ENCODE measurements around the gene TRMT2B. TPM values are rescaled to one million over a fixed set of nuclear protein-coding genes. Genes with fewer than 3 reads are reported as not detected.
"Not testable (repeated sequence)": the region's sequence is repeated elsewhere in the genome, so short reads cannot be mapped to it uniquely, and the experiment has no call there.

The TRMT2B gene
- total RNA-seq, 2 experiments from 2014 or later, result 27.9 to 28.0 TPM

- H3K4me3 ChIP-seq (ENCODE audit: low read length), result no peak overlapping the region
- intact Hi-C loops (cut with DNase I, micrococcal nuclease), result no loop called here
- ATAC-seq (ENCODE audit: poor library complexity), result no peak
- H3K9me3 ChIP-seq (ENCODE audit: control insufficient read depth in 1 of 2, insufficient read depth in 1 of 2, low read length in 2 of 2), result no peaks in the 10 kb centered on the region
- Mint-ChIP-seq H3K9me3 (no peaks in the 10 kb centered on the region), H3K27ac (no peak overlapping the region), H3K4me3 (peak overlapping the region; percentile 18), H3K36me3 (ENCODE audit: low read depth) (peaks cover under 1% of the 10 kb centered on the region), H3K27me3 (no peaks in the 10 kb centered on the region), H3K4me1 (ENCODE audit: low read depth) (peaks cover 2% of the 10 kb centered on the region)
- no peaks in the 10 kb centered on the region for H3K27me3 ChIP-seq (ENCODE audit: control insufficient read depth in 1 of 2, insufficient read depth in 2 of 2, low read length in 2 of 2)
- H3K27ac ChIP-seq (ENCODE audit: low read depth in 1 of 2, low read length in 2 of 2), result no peak overlapping the region
- CTCF ChIA-PET, result no interaction called here
- POLR2A ChIA-PET, result no interaction called here
- no peak for DNase-seq
- no peaks in the 10 kb centered on the region for H3K4me1 ChIP-seq (ENCODE audit: insufficient read depth, low read length)
- TF ChIP-seq CTCF (IDR thresholded peaks at IDR 0.05), result no peak
- no peaks in the 10 kb centered on the region for H3K36me3 ChIP-seq (ENCODE audit: insufficient read depth, low read length)
These were observed 5.3 kb upstream of the TRMT2B start for GRCh38 chrX:101057093-101057714.

GRCh38 chrX:101056551-101056950, 4.6 kb upstream of the TRMT2B start:
- H3K4me1 Mint-ChIP-seq (ENCODE audit: low read depth); H3K27ac Mint-ChIP-seq; DNase-seq; POLR2A ChIA-PET; H3K4me3 ChIP-seq (ENCODE audit: low read length); H3K4me3 Mint-ChIP-seq; H3K27me3 Mint-ChIP-seq; H3K9me3 Mint-ChIP-seq; intact Hi-C loops (cut with DNase I, micrococcal nuclease); H3K9me3 ChIP-seq (ENCODE audit: control insufficient read depth in 1 of 2, insufficient read depth in 1 of 2, low read length in 2 of 2); H3K4me1 ChIP-seq (ENCODE audit: insufficient read depth, low read length); H3K27ac ChIP-seq (ENCODE audit: low read depth in 1 of 2, low read length in 2 of 2); H3K27me3 ChIP-seq (ENCODE audit: control insufficient read depth in 1 of 2, insufficient read depth in 2 of 2, low read length in 2 of 2); H3K36me3 Mint-ChIP-seq (ENCODE audit: low read depth); H3K36me3 ChIP-seq (ENCODE audit: insufficient read depth, low read length); CTCF ChIA-PET; ATAC-seq (ENCODE audit: poor library complexity): not testable (repeated sequence)

- no peak for TF ChIP-seq CTCF (IDR thresholded peaks at IDR 0.05)
- Histone ChIP-seq H3K36me3 (ENCODE audit: insufficient read depth, low read length) (no peaks in the 10 kb centered on the region), H3K4me1 (ENCODE audit: insufficient read depth, low read length) (peaks cover 29% of the 10 kb centered on the region), H3K4me3 (ENCODE audit: low read length) (peak overlapping the region; percentile 78), H3K27ac (ENCODE audit: low read depth in 1 of 2, low read length in 2 of 2) (peak overlapping the region; percentile 77 to 97), H3K9me3 (ENCODE audit: control insufficient read depth in 1 of 2, insufficient read depth in 1 of 2, low read length in 2 of 2) (no peaks in the 10 kb centered on the region), H3K27me3 (ENCODE audit: control insufficient read depth in 1 of 2, insufficient read depth in 2 of 2, low read length in 2 of 2) (no peaks in the 10 kb centered on the region)
- H3K27ac Mint-ChIP-seq, result peak overlapping the region; percentile 95
- ChIA-PET POLR2A (interaction anchor here (2.8 kb wide), 1 partner anchor 46 kb away, joined by 8 read pairs; the partner anchor contains the start of gene CENPI), CTCF (no interaction called here)
- ATAC-seq (ENCODE audit: poor library complexity) (no peak), DNase-seq (peak in 2 of 14 experiments; percentile 4)
- peaks cover 36% of the 10 kb centered on the region for H3K36me3 Mint-ChIP-seq (ENCODE audit: low read depth)
- H3K27me3 Mint-ChIP-seq, result no peaks in the 10 kb centered on the region
- intact Hi-C loops (cut with DNase I, micrococcal nuclease), result loop anchor here in 1 of 2 experiments (5.0 kb wide), 1 partner anchor 341 kb away; the partner anchor contains the start of gene RPL36A
- H3K9me3 Mint-ChIP-seq, result no peaks in the 10 kb centered on the region
- H3K4me1 Mint-ChIP-seq (ENCODE audit: low read depth), result peaks cover 36% of the 10 kb centered on the region
- peak overlapping the region; percentile 90 for H3K4me3 Mint-ChIP-seq
These were observed 760 bp downstream of the TRMT2B start for GRCh38 chrX:101051153-101051548.

GRCh38 chrX:101040197-101040596, 11.7 kb downstream of the TRMT2B start:
- POLR2A ChIA-PET, result interaction anchor here (1.1 kb wide), 1 partner anchor 9 kb away, joined by 4 read pairs; no protein-coding TSS in a partner anchor
- Histone ChIP-seq H3K27ac (ENCODE audit: low read depth in 1 of 2, low read length in 2 of 2) (no peak overlapping the region), H3K4me3 (ENCODE audit: low read length) (no peak overlapping the region), H3K27me3 (ENCODE audit: control insufficient read depth in 1 of 2, insufficient read depth in 2 of 2, low read length in 2 of 2) (no peaks in the 10 kb centered on the region), H3K9me3 (ENCODE audit: control insufficient read depth in 1 of 2, insufficient read depth in 1 of 2, low read length in 2 of 2) (no peaks in the 10 kb centered on the region), H3K36me3 (ENCODE audit: insufficient read depth, low read length) (peaks cover 39% of the 10 kb centered on the region), H3K4me1 (ENCODE audit: insufficient read depth, low read length) (no peaks in the 10 kb centered on the region)
- intact Hi-C loops (cut with DNase I, micrococcal nuclease), result no loop called here
- Mint-ChIP-seq H3K4me3 (no peak overlapping the region), H3K27ac (no peak overlapping the region), H3K27me3 (no peaks in the 10 kb centered on the region), H3K4me1 (ENCODE audit: low read depth) (peaks cover 10% of the 10 kb centered on the region), H3K9me3 (no peaks in the 10 kb centered on the region), H3K36me3 (ENCODE audit: low read depth) (peaks cover 55% of the 10 kb centered on the region)
- no peak for TF ChIP-seq CTCF (IDR thresholded peaks at IDR 0.05)
- ATAC-seq (ENCODE audit: poor library complexity) (no peak), DNase-seq (no peak)
- CTCF ChIA-PET, result no interaction called here

Data from CD4-positive, alpha-beta T cell (primary cell).